T47D (cell line): ENCODE results near the gene AGPAT1.
"Not testable (repeated sequence)": the region's sequence is repeated elsewhere in the genome, so short reads cannot be mapped to it uniquely, and the experiment has no call there.

Source experiments
- DNase-seq, 2 experiments: peaks; one replicate each; pipeline versions ENCODE4 v3.0.0 to v3.0.0-alpha.2; 2011 to 2012; ENCODE audit warnings: low read depth in 1 of 2, low spot score in 1 of 2
- JUND ChIP-seq: IDR thresholded peaks from 2 replicates; pipeline ENCODE4 v1.6.1; 2012; ENCODE audit warnings: low read depth
- in situ Hi-C: cut with HindIII; loops from 2 replicates; pipeline ENCODE4 v1.10.0; 2016; ENCODE audit warnings: low sequenced_read_pairs, low pct_unique_long_range_greater_than_20kb

AGPAT1 gene, protein sequence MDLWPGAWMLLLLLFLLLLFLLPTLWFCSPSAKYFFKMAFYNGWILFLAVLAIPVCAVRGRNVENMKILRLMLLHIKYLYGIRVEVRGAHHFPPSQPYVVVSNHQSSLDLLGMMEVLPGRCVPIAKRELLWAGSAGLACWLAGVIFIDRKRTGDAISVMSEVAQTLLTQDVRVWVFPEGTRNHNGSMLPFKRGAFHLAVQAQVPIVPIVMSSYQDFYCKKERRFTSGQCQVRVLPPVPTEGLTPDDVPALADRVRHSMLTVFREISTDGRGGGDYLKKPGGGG

DNA sequence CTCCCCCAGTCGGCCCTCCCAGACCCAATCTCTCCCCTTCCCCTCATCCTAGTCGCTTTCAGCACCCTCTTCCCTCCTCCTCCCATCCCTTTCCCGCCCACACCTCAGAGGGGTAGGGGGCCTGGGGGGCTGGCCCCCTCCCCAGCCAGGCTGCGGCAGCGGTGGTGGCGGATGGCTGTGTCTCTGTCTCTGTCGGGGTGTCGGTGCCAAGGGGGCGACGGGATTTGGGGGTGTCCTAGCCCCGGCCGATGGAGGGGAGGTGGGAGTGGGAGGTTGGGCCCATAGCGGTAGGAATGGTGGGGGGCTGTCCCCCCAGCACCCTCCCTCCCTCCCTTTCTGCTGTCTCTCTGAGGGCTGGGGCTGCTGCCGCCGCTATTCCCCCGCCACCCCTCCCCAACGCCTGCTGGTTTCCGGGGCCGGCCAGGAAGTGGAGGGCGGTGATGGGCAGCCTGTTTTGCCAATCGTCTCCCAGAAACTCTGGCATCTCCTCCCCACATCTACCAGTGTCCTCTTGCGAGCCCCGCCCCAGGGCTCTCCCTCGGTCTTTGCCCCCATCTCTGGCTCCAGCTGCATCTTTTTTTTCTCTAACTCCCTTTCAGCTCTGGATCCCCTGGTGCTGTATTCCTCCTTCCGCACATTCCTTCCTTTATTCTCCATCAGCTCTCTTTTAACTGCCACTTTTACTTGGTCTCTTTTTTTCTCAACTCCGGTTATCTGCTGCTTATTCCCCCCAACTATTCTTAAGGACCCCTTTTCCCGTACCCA is at the start of gene AGPAT1:
TSS of gene AGPAT1 (minus strand) at position 374 of the 765 bp plus-strand sequence. CDS start 4,588 bp downstream, outside the sequence.
- in situ Hi-C loops, result no loop called here
- TF ChIP-seq JUND, result no peak
- DNase-seq, result peak; percentile 92 to 97

DNA sequence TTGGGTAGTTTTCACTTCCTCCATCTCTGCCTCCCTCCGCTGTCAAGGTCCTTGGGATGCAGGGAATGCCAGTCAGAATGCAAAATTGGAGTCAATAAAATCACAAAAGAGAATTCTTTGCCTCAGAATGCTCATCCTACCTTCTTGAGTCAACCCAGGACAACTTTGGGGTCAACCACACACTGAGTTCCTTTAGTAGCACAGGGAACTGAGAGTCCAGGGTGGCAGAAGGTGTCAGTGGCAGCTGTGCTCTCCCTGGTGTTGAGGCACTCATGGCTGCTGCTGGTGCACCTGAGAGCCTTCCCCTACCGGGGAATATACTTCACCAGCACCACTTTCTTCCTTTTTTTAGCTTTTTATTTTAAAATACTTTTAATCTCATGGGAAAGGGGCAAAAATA is 48.8 kb upstream of the AGPAT1 start:
- no peak for TF ChIP-seq JUND
- in situ Hi-C loops, result no loop called here
- no peak for DNase-seq

DNA sequence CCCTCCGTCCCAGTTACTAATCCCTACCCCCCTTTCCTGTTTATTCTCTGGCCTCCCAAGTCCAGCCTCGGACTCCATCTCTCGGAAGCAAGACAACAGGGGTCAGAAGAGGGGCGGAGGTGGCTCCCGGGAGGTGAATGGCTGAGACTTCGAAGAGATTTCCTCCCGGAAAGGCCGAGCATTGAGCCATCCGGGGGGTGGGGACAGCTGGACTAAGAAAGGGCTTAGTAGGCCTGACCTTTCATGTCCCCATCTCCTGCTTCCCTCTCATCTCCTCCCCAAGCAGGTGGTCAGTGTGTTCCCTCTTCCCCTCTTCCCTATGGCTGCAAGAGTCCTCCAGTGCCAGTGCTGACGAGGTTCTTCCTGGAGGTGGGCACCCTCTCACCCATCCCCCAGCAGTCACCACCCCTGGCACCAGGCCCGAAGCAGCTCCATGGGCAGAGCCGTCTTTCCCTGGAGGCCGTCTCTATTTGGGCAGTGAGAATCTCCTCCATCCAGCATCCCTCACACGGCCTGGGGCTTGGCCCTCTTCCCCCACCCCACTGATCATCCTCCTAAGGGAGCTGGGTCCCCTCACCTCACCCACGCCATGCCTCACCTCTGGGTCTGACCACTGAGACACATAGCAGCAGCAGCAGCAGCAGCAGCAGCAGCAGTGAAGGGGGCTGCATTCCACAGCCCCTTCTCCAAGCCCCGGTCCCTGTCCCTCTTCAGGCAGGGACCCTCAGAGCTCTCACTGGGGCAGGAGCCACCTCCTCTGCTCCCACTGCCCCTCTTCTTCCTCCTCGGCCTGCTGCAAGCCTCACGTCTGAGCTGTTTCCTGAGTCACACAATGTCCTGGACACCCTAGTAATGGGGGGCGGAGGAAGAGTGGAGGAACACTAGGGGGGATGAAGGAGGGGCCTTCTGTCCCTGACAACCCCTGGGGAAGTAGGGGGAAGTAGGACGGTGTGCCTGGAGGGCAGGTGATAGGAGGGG is 47.7 kb upstream of the AGPAT1 start, which contains the start of gene NOTCH4:
TSS of gene NOTCH4 (minus strand) at position 810 of the 978 bp plus-strand sequence. CDS start at position 671, 139 bp downstream.
- TF ChIP-seq JUND, result no peak
- DNase-seq, result no peak
- in situ Hi-C loops, result no loop called here

DNA sequence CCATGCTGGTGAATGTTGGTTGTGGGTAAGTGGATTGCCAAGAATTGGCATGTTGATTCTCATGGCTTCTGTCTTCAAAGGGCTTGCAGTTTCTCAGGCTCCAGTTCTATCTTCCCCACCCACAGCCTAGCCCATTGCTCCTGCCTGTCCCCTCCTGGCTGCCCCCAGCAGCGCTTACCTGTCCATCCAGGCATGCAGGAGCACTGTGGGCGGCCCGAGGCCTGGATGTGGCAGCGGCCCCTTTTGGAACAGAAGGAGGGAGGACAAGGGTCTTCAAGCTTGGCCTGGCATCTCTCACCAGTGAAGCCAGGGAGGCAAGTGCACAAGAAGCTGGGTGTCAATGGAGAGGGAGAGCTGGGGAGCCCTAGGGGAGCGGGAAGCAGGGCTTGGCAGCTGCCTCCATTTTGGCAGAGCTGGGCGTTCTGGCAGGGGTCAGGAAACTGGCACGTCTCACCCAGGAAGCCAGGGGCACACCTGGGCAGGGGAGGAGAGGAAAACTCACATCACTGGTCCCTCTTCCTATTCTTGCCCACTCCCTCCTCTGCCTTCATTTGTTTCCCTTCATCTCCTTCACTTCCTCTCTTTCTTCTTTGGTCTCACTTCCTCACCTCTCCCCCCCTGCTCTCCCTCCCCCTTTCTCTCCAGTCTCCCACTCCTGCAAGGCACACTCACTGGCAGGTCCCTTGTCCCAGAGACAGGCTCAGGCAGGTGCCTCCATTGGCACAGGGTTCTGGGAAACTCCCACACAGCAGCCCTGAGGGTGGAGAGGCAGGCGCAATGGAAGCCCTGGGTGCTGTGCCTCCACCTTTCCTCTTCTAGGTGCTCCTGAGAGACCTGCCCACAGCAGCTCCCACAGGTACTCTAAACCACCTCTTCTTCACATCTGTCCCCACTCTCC is 46.7 kb upstream of the AGPAT1 start:
- in situ Hi-C loops, result no loop called here
- no peak for DNase-seq

DNA sequence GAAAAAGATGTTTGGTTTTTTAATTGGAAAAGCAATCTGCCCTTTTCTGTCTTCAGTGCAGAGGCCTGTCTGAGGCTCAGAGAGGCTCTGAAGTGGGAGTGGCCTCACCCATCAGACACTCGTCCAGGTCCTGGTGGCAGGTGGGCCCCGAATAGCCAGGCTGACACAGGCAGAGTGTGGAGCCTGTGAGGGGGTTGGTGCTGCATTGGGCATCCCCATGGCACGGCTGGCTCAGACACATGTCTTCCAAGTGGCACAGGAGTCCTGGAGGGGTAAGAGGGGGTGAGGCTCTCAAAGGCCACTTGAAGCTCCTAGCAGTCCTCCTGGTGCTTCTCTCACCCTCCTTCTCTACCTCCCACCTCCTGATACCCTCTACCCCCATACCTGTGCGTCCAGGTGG is 44.1 kb upstream of the AGPAT1 start:
- in situ Hi-C loops, result no loop called here
- no peak for TF ChIP-seq JUND
- DNase-seq, result no peak

More for the DNA sequence above, 46.7 kb upstream of the AGPAT1 start:
- no peak for TF ChIP-seq JUND

DNA sequence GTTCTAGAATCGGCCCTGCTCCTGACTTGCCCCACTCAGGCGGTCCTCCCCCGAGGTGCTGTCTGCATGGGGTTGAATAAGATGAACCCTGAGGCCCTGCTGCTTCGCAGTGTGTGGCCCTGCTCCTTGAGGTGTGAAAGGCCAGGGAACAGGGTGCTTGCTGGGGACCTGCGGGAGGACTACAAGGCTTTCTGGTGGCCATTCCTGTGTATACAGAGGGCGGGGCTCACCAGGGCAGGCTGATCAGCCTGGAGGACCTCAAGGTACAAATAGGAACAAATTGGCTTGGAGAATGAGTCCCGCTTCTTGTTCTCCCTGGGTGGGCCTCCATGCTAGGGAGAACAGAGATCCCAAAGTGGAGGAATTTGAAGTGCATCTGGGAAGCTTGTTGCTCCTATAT is 42.3 kb upstream of the AGPAT1 start:
- no peak for DNase-seq
- TF ChIP-seq JUND, result no peak
- in situ Hi-C loops, result no loop called here

DNA sequence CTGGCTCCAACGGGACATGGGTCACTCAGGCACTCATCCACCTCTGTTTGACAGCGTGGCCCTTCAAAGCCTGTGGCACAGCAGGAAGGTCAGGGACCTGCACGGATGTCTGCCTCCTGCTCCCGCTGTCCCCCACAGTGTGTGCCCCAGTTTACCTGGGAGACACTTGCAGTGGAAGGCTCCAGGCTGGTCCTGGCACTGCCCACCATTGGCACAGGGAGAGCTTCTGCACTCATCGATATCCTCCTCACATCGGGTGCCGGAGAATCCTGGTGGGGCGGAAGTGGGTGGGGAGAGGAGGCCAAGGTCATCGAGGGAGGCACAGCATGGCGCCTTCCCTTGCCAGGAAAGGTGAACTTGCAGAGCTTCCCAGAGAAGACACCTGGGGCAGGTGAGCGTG is 41.1 kb upstream of the AGPAT1 start:
- in situ Hi-C loops, result no loop called here
- no peak for DNase-seq
- no peak for TF ChIP-seq JUND

DNA sequence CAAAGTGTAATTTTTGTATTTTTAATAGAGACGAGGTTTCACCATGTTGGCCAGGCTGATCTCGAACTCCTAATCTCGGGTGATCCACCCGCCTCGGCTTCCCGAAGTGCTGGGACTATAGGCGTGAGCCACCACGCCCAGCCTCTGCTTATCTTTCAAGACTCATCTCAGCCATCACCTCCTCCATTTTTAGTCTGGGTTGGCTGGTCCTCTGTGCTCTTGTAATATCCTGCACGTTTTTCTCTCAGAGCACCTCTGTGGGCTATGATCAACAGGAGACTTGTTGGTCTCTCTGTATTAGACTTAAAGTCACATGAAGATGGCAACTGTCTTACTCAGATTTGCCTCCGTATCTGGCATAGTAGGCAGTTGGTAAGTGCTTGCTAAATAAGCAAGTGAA is 40.4 kb upstream of the AGPAT1 start:
- no peak for DNase-seq
- no peak for TF ChIP-seq JUND
- in situ Hi-C loops, result no loop called here

DNA sequence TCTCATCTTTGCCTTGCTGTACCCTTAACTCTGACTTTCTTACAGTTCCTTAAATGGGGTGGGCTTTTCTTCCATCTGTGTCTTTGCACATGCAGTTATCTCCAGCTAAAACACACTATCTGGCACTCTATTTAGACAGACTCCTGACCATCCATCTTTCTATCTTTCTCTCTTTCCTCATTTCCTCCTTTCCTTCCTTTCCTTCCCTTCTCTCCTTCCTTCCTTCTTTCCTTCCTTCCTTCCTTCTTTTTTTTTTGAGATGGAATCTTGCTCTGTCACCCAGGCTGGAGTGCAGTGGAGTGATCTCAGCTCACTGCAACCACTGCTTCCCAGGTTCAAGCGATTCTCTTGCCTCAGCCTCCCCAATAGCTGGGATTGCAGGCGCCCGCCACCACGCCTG is 39.7 kb upstream of the AGPAT1 start:
- in situ Hi-C loops, result no loop called here
- no peak for TF ChIP-seq JUND
- DNase-seq, result no peak

DNA sequence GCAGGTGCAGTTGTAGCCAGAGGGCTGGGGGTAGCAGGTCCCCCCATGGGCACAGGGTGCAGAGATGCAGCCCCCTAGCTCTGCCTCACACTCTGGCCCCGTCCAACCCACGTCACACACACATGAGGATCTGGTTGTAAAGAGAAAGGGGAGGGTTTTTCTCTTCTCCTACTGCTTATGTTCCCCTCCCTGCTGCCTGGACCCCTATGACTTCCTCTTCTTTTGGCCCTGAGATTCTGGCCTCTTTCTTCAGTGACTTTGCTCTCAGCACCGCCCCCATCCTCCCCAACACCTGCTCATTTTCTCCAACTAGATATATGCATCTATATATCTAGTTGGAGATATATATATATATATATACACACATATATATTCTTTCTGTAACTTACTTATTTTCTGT is 38.2 kb upstream of the AGPAT1 start:
- in situ Hi-C loops, result no loop called here
- TF ChIP-seq JUND, result no peak
- DNase-seq, result no peak

DNA sequence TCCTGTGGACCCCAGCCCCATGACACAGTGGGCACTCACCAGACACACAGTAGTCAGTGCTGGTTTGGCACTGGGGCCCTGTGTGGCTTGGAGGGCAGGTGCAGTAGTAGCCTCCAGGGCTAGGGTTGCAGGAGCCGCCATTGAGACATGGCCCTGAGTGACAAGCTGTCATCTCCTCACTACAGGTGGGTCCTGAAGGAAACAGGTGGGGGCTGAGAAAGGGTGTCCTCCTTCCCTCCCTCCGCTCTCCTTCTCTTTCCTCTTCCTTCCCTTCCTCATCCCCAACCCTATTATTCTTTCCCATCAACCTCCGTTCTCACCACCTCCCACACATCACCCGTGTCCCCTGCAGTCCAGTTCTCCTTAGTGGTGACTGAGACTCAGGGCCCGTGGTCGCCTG is 37.8 kb upstream of the AGPAT1 start:
- DNase-seq, result no peak
- no peak for TF ChIP-seq JUND
- in situ Hi-C loops, result no loop called here

DNA sequence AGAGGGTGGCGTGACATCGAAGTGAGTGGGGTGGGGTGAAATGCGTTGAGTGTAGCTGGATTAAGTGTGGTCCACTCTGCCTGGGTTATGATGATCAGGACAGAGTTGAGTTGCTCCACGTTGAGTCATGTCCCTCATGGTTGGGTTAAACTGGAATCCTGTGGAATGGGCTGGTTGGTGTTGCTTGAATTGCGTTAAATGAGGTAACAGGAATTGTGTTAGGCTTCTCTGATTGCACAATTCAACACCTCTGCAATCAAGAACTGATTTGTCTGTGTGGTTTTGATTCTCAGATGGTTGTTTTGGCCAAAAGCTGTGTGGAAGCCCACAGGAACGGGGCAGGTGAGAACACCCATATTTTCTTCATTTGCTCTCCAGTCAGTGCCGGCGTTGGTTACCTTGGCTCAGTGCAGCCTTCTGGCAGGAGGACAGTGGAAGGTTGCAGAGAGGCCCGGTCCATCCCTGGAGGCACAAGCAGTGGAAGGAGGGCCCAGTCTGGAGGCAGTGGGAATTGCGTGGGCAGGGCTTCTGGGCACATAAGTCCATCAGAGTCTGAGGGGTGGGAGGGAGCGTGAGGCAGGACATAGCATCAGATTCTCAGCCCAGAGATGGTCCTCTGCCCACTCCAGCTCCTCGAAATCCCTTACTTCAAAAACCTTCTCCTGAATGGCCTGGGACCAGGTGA is 36.3 kb upstream of the AGPAT1 start:
- in situ Hi-C loops, result no loop called here
- no peak for DNase-seq
- TF ChIP-seq JUND, result no peak

DNA sequence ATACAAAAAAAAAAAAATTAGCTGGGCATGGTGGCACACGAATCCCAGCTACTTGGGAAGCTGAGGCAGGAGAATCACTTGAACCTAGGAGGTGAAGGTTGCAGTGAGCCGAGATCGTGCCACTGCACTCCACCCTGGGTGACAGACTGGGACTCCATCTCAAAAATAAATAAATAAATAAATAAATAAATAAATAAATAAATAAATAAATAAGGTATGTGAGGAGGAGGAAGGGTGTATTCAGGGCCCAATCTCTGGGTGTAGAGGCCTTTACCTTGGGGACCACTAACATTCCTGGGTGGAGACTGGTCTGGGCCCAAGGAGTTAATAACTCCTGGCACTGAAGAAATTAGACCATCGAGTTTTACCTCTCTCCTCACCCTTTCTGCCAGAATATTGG is 35.5 kb upstream of the AGPAT1 start:
- DNase-seq, in situ Hi-C loops: not testable (repeated sequence)
